Suprapubic skin (tissue), 4 donors: ENCODE data around the gene SYT13. TPM values are rescaled to one million over a fixed set of nuclear protein-coding genes. Genes with fewer than 3 reads are reported as not detected.

Experiments used
- DNase-seq, 2 donors: peaks; one replicate each; pipeline ENCODE4 v3.0.0-alpha.2; 2019; ENCODE audit warnings: low spot score in 2 of 2
- H3K27ac ChIP-seq: fragments of 200-600 bp; sonication (generic); one replicate; pipeline ENCODE4 v1.5.1; 2019
- H3K27me3 ChIP-seq: fragments of 200-600 bp; sonication (generic); one replicate; pipeline ENCODE4 v1.5.1; 2019
- H3K36me3 ChIP-seq: fragments of 200-600 bp; sonication (generic); one replicate; pipeline ENCODE4 v1.5.1; 2019
- H3K4me1 ChIP-seq: fragments of 200-600 bp; sonication (generic); one replicate; pipeline ENCODE4 v1.5.1; 2019
- H3K4me3 ChIP-seq: fragments of 200-600 bp; sonication (generic); one replicate; pipeline ENCODE4 v1.5.1; 2019; ENCODE audit warnings: mild to moderate bottlenecking
- H3K9me3 ChIP-seq: fragments of 200-600 bp; sonication (generic); one replicate; pipeline ENCODE4 v1.5.1; 2019
- EP300 ChIP-seq: sonication (generic); formaldehyde crosslinking; IDR thresholded peaks from one replicate; pipeline ENCODE4 v1.6.1; 2017; ENCODE audit warnings: antibody characterized with exemption
- POLR2A ChIP-seq, 2 donors: fragments of 450-650 bp; IDR thresholded peaks; one replicate each; pipeline ENCODE4 v1.6.1; 2017; ENCODE audit warnings: antibody characterized with exemption in 2 of 2, mild to moderate bottlenecking in 2 of 2, moderate library complexity in 2 of 2
- POLR2AphosphoS5 ChIP-seq, 3 donors: sonication (generic); formaldehyde crosslinking; IDR thresholded peaks; one replicate each; pipeline ENCODE4 v1.6.1; 2017; ENCODE audit warnings: antibody characterized with exemption in 3 of 3
- WGBS: methylation state at CpG from one replicate; pipeline ENCODE4 v1.1.5; 2018; 5-methylcytosine and 5-hydroxymethylcytosine counted together
- total RNA-seq, 4 donors: library from RNA; depleted of rRNA; stranded (reverse); fragments of >200 nt; gene quantifications; one replicate each; pipeline ENCODE4 v1.1.0, GENCODE V29; 2016
- TF ChIP-seq, protein P1 (sequence below), 2 donors: fragments of 200-600 bp in 1 of 2; fragments of 450-650 bp in 1 of 2; sonication (generic) in 1 of 2; IDR thresholded peaks; one replicate each; pipeline ENCODE4 v1.5.1; 2016 to 2019; ENCODE audit warnings: antibody characterized with exemption in 2 of 2, mild to moderate bottlenecking in 1 of 2, moderate library complexity in 1 of 2

The SYT13 gene
- total RNA-seq, 4 donors from 2014 or later, result 1.8 to 4.6 TPM; not detected in 2

DNA sequence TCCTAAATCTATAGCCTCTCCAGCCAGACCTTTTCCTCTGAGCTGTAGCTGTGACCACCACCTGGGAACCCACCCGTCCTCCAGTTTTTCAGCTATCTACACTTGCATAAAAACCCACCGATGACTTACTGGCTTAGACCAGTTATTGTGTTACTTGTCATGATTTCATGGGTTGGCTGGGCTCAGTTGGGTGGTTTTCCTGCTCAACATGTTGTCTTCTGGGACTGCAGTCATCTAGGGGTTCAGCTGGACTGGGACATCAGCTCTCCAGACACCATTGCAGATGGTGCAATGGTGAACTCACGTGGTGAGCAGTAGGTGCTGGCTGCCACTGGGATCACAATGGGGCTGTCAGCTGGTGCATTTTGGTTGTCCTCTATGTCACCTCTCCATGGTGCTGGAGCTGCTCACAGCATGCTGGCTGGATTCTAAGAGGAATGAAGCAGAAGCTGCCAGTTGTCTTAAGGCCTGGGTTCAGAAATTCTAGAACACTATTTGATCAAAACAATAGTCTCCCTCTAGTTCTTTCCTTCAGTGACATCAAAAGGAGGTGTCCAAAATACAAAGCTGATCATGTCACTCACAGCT is 1.3 kb upstream of the SYT13 start:
- Histone ChIP-seq H3K9me3 (no peaks in the 10 kb centered on the region), H3K4me1 (peaks cover 8% of the 10 kb centered on the region), H3K36me3 (no peaks in the 10 kb centered on the region), H3K27ac (no peak overlapping the region), H3K4me3 (no peak overlapping the region), H3K27me3 (peaks cover 76% of the 10 kb centered on the region)
- TF ChIP-seq POLR2A (IDR thresholded peaks at IDR 0.05) (no peak), EP300 (no peak), POLR2AphosphoS5 (IDR thresholded peaks at IDR 0.05) (no peak)
- TF ChIP-seq, protein P1, sequence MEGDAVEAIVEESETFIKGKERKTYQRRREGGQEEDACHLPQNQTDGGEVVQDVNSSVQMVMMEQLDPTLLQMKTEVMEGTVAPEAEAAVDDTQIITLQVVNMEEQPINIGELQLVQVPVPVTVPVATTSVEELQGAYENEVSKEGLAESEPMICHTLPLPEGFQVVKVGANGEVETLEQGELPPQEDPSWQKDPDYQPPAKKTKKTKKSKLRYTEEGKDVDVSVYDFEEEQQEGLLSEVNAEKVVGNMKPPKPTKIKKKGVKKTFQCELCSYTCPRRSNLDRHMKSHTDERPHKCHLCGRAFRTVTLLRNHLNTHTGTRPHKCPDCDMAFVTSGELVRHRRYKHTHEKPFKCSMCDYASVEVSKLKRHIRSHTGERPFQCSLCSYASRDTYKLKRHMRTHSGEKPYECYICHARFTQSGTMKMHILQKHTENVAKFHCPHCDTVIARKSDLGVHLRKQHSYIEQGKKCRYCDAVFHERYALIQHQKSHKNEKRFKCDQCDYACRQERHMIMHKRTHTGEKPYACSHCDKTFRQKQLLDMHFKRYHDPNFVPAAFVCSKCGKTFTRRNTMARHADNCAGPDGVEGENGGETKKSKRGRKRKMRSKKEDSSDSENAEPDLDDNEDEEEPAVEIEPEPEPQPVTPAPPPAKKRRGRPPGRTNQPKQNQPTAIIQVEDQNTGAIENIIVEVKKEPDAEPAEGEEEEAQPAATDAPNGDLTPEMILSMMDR (IDR thresholded peaks at IDR 0.05), result no peak
- WGBS, result 58% methylated on average over 3 of the region's 3 CpGs
- no peak for DNase-seq

DNA sequence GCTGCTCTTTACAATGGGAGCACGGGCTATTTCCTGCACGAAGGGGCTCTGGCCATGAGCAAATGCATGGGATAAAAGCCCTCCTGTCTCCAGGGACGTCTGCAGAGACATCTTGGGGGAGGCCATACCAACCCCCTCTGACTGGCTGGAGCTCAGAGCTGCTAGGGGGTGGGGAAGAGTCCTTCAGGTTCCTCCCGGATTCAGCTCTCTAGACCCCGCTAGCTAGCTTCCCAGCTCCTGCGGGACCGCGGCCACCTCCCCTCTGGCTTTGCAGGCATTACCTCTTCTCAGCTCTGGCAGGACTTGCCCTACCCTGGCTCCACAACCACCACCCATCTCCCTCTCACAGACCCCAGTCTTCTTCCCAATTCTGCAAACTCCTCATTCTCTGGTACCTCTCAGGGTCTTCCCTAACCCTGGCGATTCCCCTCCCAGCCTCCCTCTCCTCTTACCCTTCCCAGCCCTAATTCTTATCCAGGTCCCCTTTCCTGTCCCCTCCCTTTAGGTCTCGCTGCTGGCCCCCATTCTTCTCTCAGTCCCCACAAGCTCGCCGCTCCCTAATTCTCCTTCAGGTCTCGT is 802 bp downstream of the SYT13 start:
- peaks cover 8% of the 10 kb centered on the region for H3K4me1 ChIP-seq
- WGBS, result 16% methylated on average over 10 of the region's 13 CpGs
- no peaks in the 10 kb centered on the region for H3K9me3 ChIP-seq
- H3K36me3 ChIP-seq, result no peaks in the 10 kb centered on the region
- H3K27ac ChIP-seq, result no peak overlapping the region
- TF ChIP-seq POLR2A (IDR thresholded peaks at IDR 0.05) (no peak), EP300 (no peak), POLR2AphosphoS5 (IDR thresholded peaks at IDR 0.05) (no peak)
- TF ChIP-seq, protein P1 (IDR thresholded peaks at IDR 0.05), result no peak
- no peak overlapping the region for H3K4me3 ChIP-seq
- no peak for DNase-seq
- peaks cover 65% of the 10 kb centered on the region for H3K27me3 ChIP-seq

DNA sequence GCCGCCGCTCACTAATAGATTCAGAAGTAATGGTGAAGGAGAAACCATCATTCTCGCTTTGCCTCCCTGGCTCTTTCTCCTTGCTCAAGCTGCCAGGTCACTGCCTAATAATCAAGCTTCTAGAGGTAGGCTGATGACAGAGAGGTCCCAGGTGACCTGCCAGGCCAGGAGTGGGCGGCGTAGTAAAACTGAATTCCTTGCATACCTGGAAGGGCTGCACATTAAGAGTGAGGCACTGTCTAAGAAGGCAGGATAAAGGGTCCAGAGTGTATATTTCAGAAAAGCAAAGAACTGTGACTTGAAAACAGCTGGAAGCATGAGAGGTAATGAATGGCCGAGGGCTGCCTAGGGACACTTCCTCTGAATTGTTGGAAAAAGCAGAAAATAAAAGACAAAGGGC is 4.1 kb downstream of the SYT13 start:
- Histone ChIP-seq H3K36me3 (no peaks in the 10 kb centered on the region), H3K9me3 (no peaks in the 10 kb centered on the region), H3K27ac (no peak overlapping the region), H3K4me1 (peaks cover 8% of the 10 kb centered on the region), H3K4me3 (no peak overlapping the region), H3K27me3 (peaks cover 46% of the 10 kb centered on the region)
- WGBS, result 87% methylated on average over 6 of the region's 6 CpGs
- TF ChIP-seq POLR2A (IDR thresholded peaks at IDR 0.05) (no peak), POLR2AphosphoS5 (IDR thresholded peaks at IDR 0.05) (no peak), EP300 (no peak)
- TF ChIP-seq, protein P1 (IDR thresholded peaks at IDR 0.05), result no peak
- DNase-seq, result no peak

DNA sequence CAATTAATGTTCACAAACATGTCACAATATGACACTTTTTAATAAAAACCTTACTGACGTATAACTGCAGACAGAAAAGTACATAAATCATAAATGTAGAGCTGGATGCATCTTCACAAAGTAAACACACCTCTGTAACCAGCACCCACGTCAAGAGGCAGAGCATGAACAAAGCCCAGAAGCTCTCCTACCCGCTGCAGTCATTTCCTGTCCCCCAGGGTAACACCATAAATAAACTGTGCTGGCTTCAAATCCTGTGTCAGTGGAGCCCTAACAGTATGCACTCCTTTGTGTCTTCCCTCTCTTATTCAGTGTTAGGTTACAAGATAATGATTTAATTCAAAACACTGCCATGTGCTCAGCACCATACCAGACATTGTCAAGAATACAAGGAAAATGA is 5.7 kb downstream of the SYT13 start:
- Histone ChIP-seq H3K36me3 (no peaks in the 10 kb centered on the region), H3K9me3 (no peaks in the 10 kb centered on the region), H3K27me3 (peaks cover 33% of the 10 kb centered on the region), H3K4me3 (no peak overlapping the region), H3K4me1 (no peaks in the 10 kb centered on the region), H3K27ac (no peak overlapping the region)
- TF ChIP-seq POLR2AphosphoS5 (IDR thresholded peaks at IDR 0.05), result no peak
- no peak for TF ChIP-seq POLR2A (IDR thresholded peaks at IDR 0.05)
- no peak for TF ChIP-seq EP300
- TF ChIP-seq, protein P1 (IDR thresholded peaks at IDR 0.05), result no peak
- DNase-seq, result no peak
- WGBS, result 54% methylated on average over 3 of the region's 3 CpGs

DNA sequence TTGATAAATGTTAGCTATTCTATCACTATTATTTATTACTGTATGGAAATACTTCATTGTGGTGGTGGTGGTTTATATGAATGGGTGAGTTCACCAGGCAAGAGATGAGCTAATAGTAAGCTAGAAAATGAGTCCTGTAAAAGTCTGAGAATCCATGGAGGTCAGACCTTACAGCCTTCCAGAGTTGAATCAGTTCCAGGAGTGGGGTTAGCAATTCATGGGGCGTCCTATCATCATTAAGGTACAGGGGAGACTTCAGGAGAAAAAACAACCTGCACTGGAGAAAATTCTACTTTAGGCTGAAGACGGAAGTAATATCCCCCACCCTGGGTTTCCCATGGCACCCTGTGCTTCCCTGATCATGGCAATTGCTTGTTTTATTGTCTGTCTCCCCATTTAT is 6.5 kb downstream of the SYT13 start:
- 95% methylated on average over 2 of the region's 2 CpGs for WGBS
- peaks cover 26% of the 10 kb centered on the region for H3K27me3 ChIP-seq
- TF ChIP-seq EP300 (no peak), POLR2AphosphoS5 (IDR thresholded peaks at IDR 0.05) (no peak), POLR2A (IDR thresholded peaks at IDR 0.05) (no peak)
- TF ChIP-seq, protein P1 (IDR thresholded peaks at IDR 0.05), result no peak

More for the DNA sequence above, 6.5 kb downstream of the SYT13 start:
- H3K36me3 ChIP-seq, result no peaks in the 10 kb centered on the region
- no peak for DNase-seq
- no peaks in the 10 kb centered on the region for H3K9me3 ChIP-seq
- no peak overlapping the region for H3K4me3 ChIP-seq
- no peak overlapping the region for H3K27ac ChIP-seq
- peaks cover 3% of the 10 kb centered on the region for H3K4me1 ChIP-seq
